KBM-7 (cell line): Measurements from ENCODE around the gene DTX3.
"Not testable (repeated sequence)": the region's sequence is repeated elsewhere in the genome, so short reads cannot be mapped to it uniquely, and the experiment has no call there.

Experiments used
- DNase-seq: peaks from one replicate; pipeline ENCODE4 v3.0.0-alpha.2; 2015
- in situ Hi-C: fragments of 300-500 bp; cut with MboI; formaldehyde crosslinking; loops from 2 replicates; pipeline ENCODE4 v1.14.3; 2020; ENCODE audit warnings: low sequenced_read_pairs, low pct_unique_long_range_greater_than_20kb, mixed read lengths

DTX3 gene

GRCh38 chr12:57604454-57604991, at the start of gene DTX3:
DTX3 (plus strand) TSS chr12:57604824; CDS start chr12:57606518, 1,694 bp downstream.
- no peak for DNase-seq
- in situ Hi-C loops, result no loop called here

- no peak for DNase-seq
- in situ Hi-C loops, result no loop called here
Observed at GRCh38 chr12:57554897-57555296, 49.7 kb upstream of the DTX3 start.

- DNase-seq, result no peak
- in situ Hi-C loops, result no loop called here
Observed at GRCh38 chr12:57558864-57559263, 45.8 kb upstream of the DTX3 start.

GRCh38 chr12:57560516-57560915, 44.1 kb upstream of the DTX3 start:
- DNase-seq, result no peak
- in situ Hi-C loops, result no loop called here

GRCh38 chr12:57561117-57561516, 43.5 kb upstream of the DTX3 start:
- DNase-seq, in situ Hi-C loops: not testable (repeated sequence)

GRCh38 chr12:57563358-57563757, 41.3 kb upstream of the DTX3 start:
- in situ Hi-C loops, result no loop called here
- no peak for DNase-seq

GRCh38 chr12:57564178-57564740, 40.4 kb upstream of the DTX3 start:
- in situ Hi-C loops, result no loop called here
- DNase-seq, result no peak

GRCh38 chr12:57568838-57569237, 35.8 kb upstream of the DTX3 start:
- in situ Hi-C loops, result no loop called here
- no peak for DNase-seq

GRCh38 chr12:57569858-57570257, 34.8 kb upstream of the DTX3 start:
- DNase-seq, result no peak
- in situ Hi-C loops, result no loop called here

- in situ Hi-C loops, result not testable (repeated sequence)
Observed at GRCh38 chr12:57570438-57570837, 34.2 kb upstream of the DTX3 start.

GRCh38 chr12:57571926-57572762, 32.5 kb upstream of the DTX3 start:
- no peak for DNase-seq
- in situ Hi-C loops, result no loop called here

More at GRCh38 chr12:57570438-57570837, 34.2 kb upstream of the DTX3 start:
- not testable (repeated sequence) for DNase-seq

GRCh38 chr12:57574795-57575194, 29.8 kb upstream of the DTX3 start:
- in situ Hi-C loops, result no loop called here
- DNase-seq, result no peak

GRCh38 chr12:57575771-57576612, 28.6 kb upstream of the DTX3 start:
- in situ Hi-C loops, result no loop called here
- no peak for DNase-seq

- DNase-seq, result no peak
- in situ Hi-C loops, result no loop called here
Observed at GRCh38 chr12:57576613-57577160, 27.9 kb upstream of the DTX3 start.

- no peak for DNase-seq
- in situ Hi-C loops, result no loop called here
Observed at GRCh38 chr12:57577981-57578758, 26.5 kb upstream of the DTX3 start.

GRCh38 chr12:57579011-57579410, 25.6 kb upstream of the DTX3 start:
- in situ Hi-C loops, result no loop called here
- no peak for DNase-seq

- DNase-seq, result no peak
- in situ Hi-C loops, result no loop called here
Observed at GRCh38 chr12:57579677-57580465, 24.8 kb upstream of the DTX3 start.

- no peak for DNase-seq
- in situ Hi-C loops, result no loop called here
Observed at GRCh38 chr12:57580466-57580795, 24.2 kb upstream of the DTX3 start.
